Measurements from ENCODE around the gene CRAMP1.

The CRAMP1 gene

GRCh38 chr16:1656808-1657617 lies 44.9 kb downstream of the CRAMP1 start:
- 96% methylated on average over 22 of the region's 24 CpGs for WGBS
- Histone ChIP-seq H3K18ac (ENCODE audit: low read depth in 1 of 2, low read length in 2 of 2) (no peak overlapping the region), H4K8ac (ENCODE audit: low read length) (no peak overlapping the region)

GRCh38 chr16:1657841-1658240 lies 45.7 kb downstream of the CRAMP1 start:
- Histone ChIP-seq H3K9me3 (ENCODE audit: control insufficient read depth, low read length) (no peaks in the 10 kb centered on the region), H4K91ac (ENCODE audit: low read length) (no peak overlapping the region), H3K9ac (ENCODE audit: low read length) (no peak overlapping the region), H3K4me1 (ENCODE audit: control insufficient read depth, insufficient read depth, low read depth, low read length) (peaks cover 3% of the 10 kb centered on the region), H2AFZ (ENCODE audit: low read depth, low read length) (no peak overlapping the region), H2BK15ac (ENCODE audit: low read depth, poor library complexity, severe bottlenecking) (no peak overlapping the region), H2BK5ac (ENCODE audit: low read depth, low read length, poor library complexity, severe bottlenecking) (no peak overlapping the region), H3K4me3 (ENCODE audit: insufficient read depth in 1 of 2, low read depth in 1 of 2, low read length in 2 of 2) (no peak overlapping the region), H3K27ac (ENCODE audit: low read length, poor library complexity, severe bottlenecking) (no peak overlapping the region), H3K14ac (ENCODE audit: low read length in 2 of 2) (no peak overlapping the region), H2BK12ac (ENCODE audit: low read length in 2 of 2) (no peak overlapping the region), H3K27me3 (ENCODE audit: control insufficient read depth in 1 of 2, insufficient read depth in 1 of 2, low read length in 2 of 2) (no peaks in the 10 kb centered on the region), H3K79me1 (replicated peaks; ENCODE audit: low read length, poor library complexity, severe bottlenecking) (peaks cover 52% of the 10 kb centered on the region), H3K4me2 (ENCODE audit: low read length, poor library complexity, severe bottlenecking) (no peak overlapping the region), H4K8ac (ENCODE audit: low read length) (no peak overlapping the region), H3K18ac (ENCODE audit: low read depth in 1 of 2, low read length in 2 of 2) (no peak overlapping the region), H2AK5ac (ENCODE audit: low read length, severe bottlenecking) (no peak overlapping the region), H2BK120ac (ENCODE audit: low read depth, low read length) (no peak overlapping the region), H3K23ac (ENCODE audit: low read length in 2 of 2) (no peak overlapping the region), H3K36me3 (ENCODE audit: control insufficient read depth in 1 of 2, insufficient read depth in 2 of 2, low read depth in 1 of 2, low read length in 2 of 2) (peaks cover 82 to 88% of the 10 kb centered on the region in 2 experiments), H3K4ac (ENCODE audit: low read depth in 1 of 2, low read length in 2 of 2) (no peak overlapping the region)
- DNase-seq, result no peak
- over 99% methylated on average over 12 of the region's 13 CpGs for WGBS

More at GRCh38 chr16:1656808-1657617, 44.9 kb downstream of the CRAMP1 start:
- no peak overlapping the region for H2AFZ ChIP-seq (ENCODE audit: low read depth, low read length)
- no peak overlapping the region for H3K9ac ChIP-seq (ENCODE audit: low read length)
- H3K36me3 ChIP-seq (ENCODE audit: control insufficient read depth in 1 of 2, insufficient read depth in 2 of 2, low read depth in 1 of 2, low read length in 2 of 2), result peaks cover 82 to 89% of the 10 kb centered on the region in 2 experiments
- H3K79me1 ChIP-seq (replicated peaks; ENCODE audit: low read length, poor library complexity, severe bottlenecking), result peaks cover 46% of the 10 kb centered on the region
- no peak overlapping the region for H3K4me2 ChIP-seq (ENCODE audit: low read length, poor library complexity, severe bottlenecking)
- no peak overlapping the region for H3K27ac ChIP-seq (ENCODE audit: low read length, poor library complexity, severe bottlenecking)
- H4K91ac ChIP-seq (ENCODE audit: low read length), result no peak overlapping the region
- no peak overlapping the region for H3K4ac ChIP-seq (ENCODE audit: low read depth in 1 of 2, low read length in 2 of 2)
- H2BK15ac ChIP-seq (ENCODE audit: low read depth, poor library complexity, severe bottlenecking), result no peak overlapping the region
- no peaks in the 10 kb centered on the region for H3K27me3 ChIP-seq (ENCODE audit: control insufficient read depth in 1 of 2, insufficient read depth in 1 of 2, low read length in 2 of 2)
- no peak overlapping the region for H2BK120ac ChIP-seq (ENCODE audit: low read depth, low read length)
- H2AK5ac ChIP-seq (ENCODE audit: low read length, severe bottlenecking), result no peak overlapping the region
- H2BK5ac ChIP-seq (ENCODE audit: low read depth, low read length, poor library complexity, severe bottlenecking), result no peak overlapping the region
- H3K9me3 ChIP-seq (ENCODE audit: control insufficient read depth, low read length), result no peaks in the 10 kb centered on the region
- H3K4me3 ChIP-seq (ENCODE audit: insufficient read depth in 1 of 2, low read depth in 1 of 2, low read length in 2 of 2), result no peak overlapping the region
- H3K23ac ChIP-seq (ENCODE audit: low read length in 2 of 2), result no peak overlapping the region
- no peak overlapping the region for H3K14ac ChIP-seq (ENCODE audit: low read length in 2 of 2)
- peaks cover 3% of the 10 kb centered on the region for H3K4me1 ChIP-seq (ENCODE audit: control insufficient read depth, insufficient read depth, low read depth, low read length)
- no peak for DNase-seq
- no peak overlapping the region for H2BK12ac ChIP-seq (ENCODE audit: low read length in 2 of 2)

- Histone ChIP-seq H3K4me1 (ENCODE audit: control insufficient read depth, insufficient read depth, low read depth, low read length) (peaks cover 3% of the 10 kb centered on the region), H3K36me3 (ENCODE audit: control insufficient read depth in 1 of 2, insufficient read depth in 2 of 2, low read depth in 1 of 2, low read length in 2 of 2) (peaks cover 87 to 90% of the 10 kb centered on the region in 2 experiments), H2AK5ac (ENCODE audit: low read length, severe bottlenecking) (no peak overlapping the region), H3K27ac (ENCODE audit: low read length, poor library complexity, severe bottlenecking) (no peak overlapping the region), H3K14ac (ENCODE audit: low read length in 2 of 2) (no peak overlapping the region), H4K8ac (ENCODE audit: low read length) (no peak overlapping the region), H3K79me1 (replicated peaks; ENCODE audit: low read length, poor library complexity, severe bottlenecking) (peaks cover 50% of the 10 kb centered on the region), H3K4me2 (ENCODE audit: low read length, poor library complexity, severe bottlenecking) (no peak overlapping the region), H3K27me3 (ENCODE audit: control insufficient read depth in 1 of 2, insufficient read depth in 1 of 2, low read length in 2 of 2) (no peaks in the 10 kb centered on the region), H2BK120ac (ENCODE audit: low read depth, low read length) (no peak overlapping the region), H3K9me3 (ENCODE audit: control insufficient read depth, low read length) (no peaks in the 10 kb centered on the region), H3K9ac (ENCODE audit: low read length) (no peak overlapping the region), H2BK15ac (ENCODE audit: low read depth, poor library complexity, severe bottlenecking) (no peak overlapping the region), H2BK5ac (ENCODE audit: low read depth, low read length, poor library complexity, severe bottlenecking) (no peak overlapping the region), H3K18ac (ENCODE audit: low read depth in 1 of 2, low read length in 2 of 2) (no peak overlapping the region), H2BK12ac (ENCODE audit: low read length in 2 of 2) (no peak overlapping the region), H2AFZ (ENCODE audit: low read depth, low read length) (no peak overlapping the region), H3K4ac (ENCODE audit: low read depth in 1 of 2, low read length in 2 of 2) (no peak overlapping the region), H4K91ac (ENCODE audit: low read length) (no peak overlapping the region), H3K4me3 (ENCODE audit: insufficient read depth in 1 of 2, low read depth in 1 of 2, low read length in 2 of 2) (no peak overlapping the region), H3K23ac (ENCODE audit: low read length in 2 of 2) (no peak overlapping the region)
- DNase-seq, result no peak
- 96% methylated on average over 5 of the region's 5 CpGs for WGBS
Observed at GRCh38 chr16:1659031-1659430, 46.9 kb downstream of the CRAMP1 start.

- Histone ChIP-seq H3K4me1 (ENCODE audit: control insufficient read depth, insufficient read depth, low read depth, low read length) (peaks cover 8% of the 10 kb centered on the region), H3K27ac (ENCODE audit: low read length, poor library complexity, severe bottlenecking) (no peak overlapping the region), H2BK15ac (ENCODE audit: low read depth, poor library complexity, severe bottlenecking) (no peak overlapping the region), H2BK120ac (ENCODE audit: low read depth, low read length) (no peak overlapping the region), H3K4ac (ENCODE audit: low read depth in 1 of 2, low read length in 2 of 2) (no peak overlapping the region), H3K36me3 (ENCODE audit: control insufficient read depth in 1 of 2, insufficient read depth in 2 of 2, low read depth in 1 of 2, low read length in 2 of 2) (peaks cover 87% of the 10 kb centered on the region in 2 experiments), H3K4me3 (ENCODE audit: insufficient read depth in 1 of 2, low read depth in 1 of 2, low read length in 2 of 2) (no peak overlapping the region), H3K14ac (ENCODE audit: low read length in 2 of 2) (no peak overlapping the region), H3K9me3 (ENCODE audit: control insufficient read depth, low read length) (no peaks in the 10 kb centered on the region), H3K27me3 (ENCODE audit: control insufficient read depth in 1 of 2, insufficient read depth in 1 of 2, low read length in 2 of 2) (no peaks in the 10 kb centered on the region), H2BK5ac (ENCODE audit: low read depth, low read length, poor library complexity, severe bottlenecking) (no peak overlapping the region), H2AK5ac (ENCODE audit: low read length, severe bottlenecking) (no peak overlapping the region), H2BK12ac (ENCODE audit: low read length in 2 of 2) (no peak overlapping the region), H3K4me2 (ENCODE audit: low read length, poor library complexity, severe bottlenecking) (no peak overlapping the region), H2AFZ (ENCODE audit: low read depth, low read length) (no peak overlapping the region), H4K8ac (ENCODE audit: low read length) (no peak overlapping the region), H4K91ac (ENCODE audit: low read length) (no peak overlapping the region), H3K18ac (ENCODE audit: low read depth in 1 of 2, low read length in 2 of 2) (no peak overlapping the region), H3K23ac (ENCODE audit: low read length in 2 of 2) (no peak overlapping the region), H3K9ac (ENCODE audit: low read length) (no peak overlapping the region), H3K79me1 (replicated peaks; ENCODE audit: low read length, poor library complexity, severe bottlenecking) (peaks cover 39% of the 10 kb centered on the region)
- WGBS, result 92% methylated on average over 2 of the region's 2 CpGs
- no peak for DNase-seq
Observed at GRCh38 chr16:1661826-1662225, 49.7 kb downstream of the CRAMP1 start.
